ENCODE data around the gene DNASE1L3. TPM values are rescaled to one million over a fixed set of nuclear protein-coding genes. Genes with fewer than 3 reads are reported as not detected.

Gene DNASE1L3
- total and polyA plus RNA-seq, 2 experiments from 2014 or later: not detected

- Mint-ChIP-seq H3K9me3 (0 out of 3 replicates have a peak, but pooled peaks cover 6% of the 10 kb centered on the region), H3K27me3 (ENCODE audit: insufficient read depth, low read depth, poor library complexity) (peaks cover 3% of the 10 kb centered on the region), H3K4me3 (no peak overlapping the region), H3K4me1 (no peaks in the 10 kb centered on the region), H3K36me3 (ENCODE audit: low read depth) (no peaks in the 10 kb centered on the region), H3K27ac (no peak overlapping the region; the same call in 1 of the 2 replicates)
- no peaks in the 10 kb centered on the region for H3K27me3 ChIP-seq (ENCODE audit: insufficient read depth)
- no peaks in the 10 kb centered on the region for H3K79me2 ChIP-seq (replicated peaks; ENCODE audit: insufficient read depth)
- ATAC-seq (no peak), DNase-seq (ENCODE audit: low spot score) (no peak)
- H2AFZ ChIP-seq: no peak overlapping the region
- H3K4me2 ChIP-seq: no peak overlapping the region
- TF ChIP-seq POLR2AphosphoS5 (IDR thresholded peaks at IDR 0.05; ENCODE audit: low read depth) (no peak), REST (IDR thresholded peaks at IDR 0.05; ENCODE audit: unreplicated experiment) (no peak), EZH2 (IDR thresholded peaks at IDR 0.05; ENCODE audit: low read depth, unreplicated experiment) (no peak), EZH2phosphoT487 (IDR thresholded peaks at IDR 0.05; ENCODE audit: unreplicated experiment) (no peak), CTCF (conservative IDR thresholded peaks at IDR 0.05; ENCODE audit: low read depth in 2 of 2) (no peak)
- TF ChIP-seq, protein P1, sequence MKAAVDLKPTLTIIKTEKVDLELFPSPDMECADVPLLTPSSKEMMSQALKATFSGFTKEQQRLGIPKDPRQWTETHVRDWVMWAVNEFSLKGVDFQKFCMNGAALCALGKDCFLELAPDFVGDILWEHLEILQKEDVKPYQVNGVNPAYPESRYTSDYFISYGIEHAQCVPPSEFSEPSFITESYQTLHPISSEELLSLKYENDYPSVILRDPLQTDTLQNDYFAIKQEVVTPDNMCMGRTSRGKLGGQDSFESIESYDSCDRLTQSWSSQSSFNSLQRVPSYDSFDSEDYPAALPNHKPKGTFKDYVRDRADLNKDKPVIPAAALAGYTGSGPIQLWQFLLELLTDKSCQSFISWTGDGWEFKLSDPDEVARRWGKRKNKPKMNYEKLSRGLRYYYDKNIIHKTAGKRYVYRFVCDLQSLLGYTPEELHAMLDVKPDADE (IDR thresholded peaks at IDR 0.05): no peak
- no peak overlapping the region for H3K4me3 ChIP-seq
- H4K20me1 ChIP-seq (replicated peaks; ENCODE audit: insufficient read depth): no peaks in the 10 kb centered on the region
- H3K36me3 ChIP-seq (ENCODE audit: insufficient read depth): no peaks in the 10 kb centered on the region
- no peaks in the 10 kb centered on the region for H3F3A ChIP-seq (replicated peaks; ENCODE audit: low read depth)
- no peaks in the 10 kb centered on the region for H3K4me1 ChIP-seq (ENCODE audit: insufficient read depth)
- H3K27ac ChIP-seq (ENCODE audit: low read depth): no peak overlapping the region
- H3K9me2 ChIP-seq (ENCODE audit: insufficient read depth): no peaks in the 10 kb centered on the region
Observed at GRCh38 chr3:58203541-58203940, 7.2 kb downstream of the DNASE1L3 start.

GRCh38 chr3:58202917-58203360 lies 7.8 kb downstream of the DNASE1L3 start:
- Histone ChIP-seq H3K9me2 (ENCODE audit: insufficient read depth) (no peaks in the 10 kb centered on the region), H4K20me1 (replicated peaks; ENCODE audit: insufficient read depth) (no peaks in the 10 kb centered on the region), H3K4me3 (no peak overlapping the region), H3F3A (replicated peaks; ENCODE audit: low read depth) (no peaks in the 10 kb centered on the region), H2AFZ (no peak overlapping the region), H3K4me1 (ENCODE audit: insufficient read depth) (no peaks in the 10 kb centered on the region), H3K27me3 (ENCODE audit: insufficient read depth) (no peaks in the 10 kb centered on the region), H3K36me3 (ENCODE audit: insufficient read depth) (no peaks in the 10 kb centered on the region), H3K4me2 (no peak overlapping the region), H3K79me2 (replicated peaks; ENCODE audit: insufficient read depth) (no peaks in the 10 kb centered on the region), H3K27ac (ENCODE audit: low read depth) (no peak overlapping the region)
- H3K4me1 Mint-ChIP-seq: no peaks in the 10 kb centered on the region
- DNase-seq (ENCODE audit: low spot score): no peak
- H3K27ac Mint-ChIP-seq: no peak overlapping the region
- H3K9me3 Mint-ChIP-seq: 0 out of 3 replicates have a peak, but pooled peaks cover 6% of the 10 kb centered on the region
- no peak for ATAC-seq
- H3K27me3 Mint-ChIP-seq (ENCODE audit: insufficient read depth, low read depth, poor library complexity): peaks cover 3% of the 10 kb centered on the region
- no peaks in the 10 kb centered on the region for H3K36me3 Mint-ChIP-seq (ENCODE audit: low read depth)
- no peak overlapping the region for H3K4me3 Mint-ChIP-seq
- TF ChIP-seq REST (IDR thresholded peaks at IDR 0.05; ENCODE audit: unreplicated experiment) (no peak), POLR2AphosphoS5 (IDR thresholded peaks at IDR 0.05; ENCODE audit: low read depth) (no peak), EZH2 (IDR thresholded peaks at IDR 0.05; ENCODE audit: low read depth, unreplicated experiment) (no peak), ZNF331 (CRISPR knock-in tag; IDR thresholded peaks at IDR 0.05; ENCODE audit: low read depth) (no peak), CTCF (conservative IDR thresholded peaks at IDR 0.05; ENCODE audit: low read depth in 2 of 2) (no peak), EZH2phosphoT487 (IDR thresholded peaks at IDR 0.05; ENCODE audit: unreplicated experiment) (no peak), STAT1 (IDR thresholded peaks at IDR 0.05; ENCODE audit: unreplicated experiment) (no peak), NANOG (IDR thresholded peaks at IDR 0.05; ENCODE audit: borderline replicate concordance) (no peak)
- TF ChIP-seq, protein P1 (IDR thresholded peaks at IDR 0.05): no peak

Measured in GM23338 (cell line).